Testis (tissue), 2 donors: Measurements from ENCODE around the gene RIPOR3.

ENCODE experiments used
- CTCF ChIP-seq, 3 experiments: fragments of 450-650 bp in 2 of 3; fragments of 200-600 bp in 1 of 3; sonication (generic) in 1 of 3; IDR thresholded peaks; one replicate each; pipeline ENCODE4 v1.5.1; 2016 to 2019; ENCODE audit warnings: antibody characterized with exemption in 3 of 3, mild to moderate bottlenecking in 2 of 3, moderate library complexity in 1 of 3
- POLR2A ChIP-seq: fragments of 450-650 bp; IDR thresholded peaks from one replicate; pipeline ENCODE4 v1.6.1; 2017; ENCODE audit warnings: antibody characterized with exemption, mild to moderate bottlenecking, moderate library complexity

- no peak for TF ChIP-seq CTCF (IDR thresholded peaks at IDR 0.05)
- TF ChIP-seq POLR2A, result no peak
Measured at GRCh38 chr20:50655311-50655880, 35.9 kb downstream of the RIPOR3 start.
